NK-92 (cell line): ENCODE data around the gene SPOP.

Experiments used
- DNase-seq: peaks from one replicate; lab custom pipeline; 2025; ENCODE audit not compliant: unreplicated experiment; lab: John Stamatoyannopoulos, UW

SPOP gene

DNA sequence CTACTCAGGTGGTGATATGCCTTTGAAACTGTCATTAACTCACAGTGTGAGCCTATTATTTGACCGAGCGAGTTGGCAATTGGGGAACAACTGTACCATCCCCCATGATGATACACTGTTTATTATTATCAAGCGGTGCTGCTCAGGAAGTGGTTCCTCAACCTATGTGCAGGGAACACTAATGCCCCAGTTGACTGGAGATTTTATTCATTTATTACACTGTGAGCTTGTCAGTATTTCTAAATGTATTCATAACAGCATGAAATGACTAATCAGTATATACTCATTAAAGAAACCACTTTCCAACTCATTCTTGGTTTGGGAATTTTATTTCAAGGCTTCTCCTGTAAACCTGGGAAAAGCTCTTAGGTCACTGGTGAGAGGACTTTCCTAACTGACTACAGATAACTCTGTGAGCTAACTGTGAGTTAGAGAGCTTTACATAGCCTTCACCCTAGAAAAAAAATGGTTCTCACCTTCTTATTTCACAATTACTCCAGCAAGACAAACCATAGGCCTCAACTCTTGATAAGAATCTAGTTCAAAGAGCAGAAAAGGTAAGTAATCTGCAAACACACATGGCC lies 59.8 kb downstream of the SPOP start:
- no peak for DNase-seq

DNA sequence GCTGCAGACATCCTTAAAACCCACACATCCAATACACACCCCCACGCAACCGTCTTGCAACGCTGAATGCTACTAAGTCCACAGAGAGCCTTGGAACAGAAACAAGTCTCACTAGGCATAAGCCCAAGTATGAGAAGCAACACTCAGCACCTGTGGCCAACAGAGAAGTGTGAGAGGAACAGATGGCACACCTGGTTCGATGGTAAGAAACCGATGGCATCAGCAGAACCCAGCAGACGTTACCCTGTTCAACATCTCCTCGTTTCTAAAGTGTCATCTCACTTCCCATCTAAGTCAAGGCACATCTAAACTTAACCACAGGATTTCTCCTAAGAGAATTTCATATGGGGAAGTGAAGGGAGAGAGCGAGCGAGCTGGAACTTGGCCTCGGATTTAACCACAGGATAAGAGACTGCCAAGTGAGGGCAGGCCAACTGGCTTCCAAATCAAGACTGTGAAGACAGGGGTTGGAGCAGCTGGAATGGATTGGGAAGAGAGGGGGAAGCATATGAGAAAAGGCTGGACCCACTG lies 61.2 kb downstream of the SPOP start:
- DNase-seq, result no peak

GRCh38 chr17:49616086-49616485 lies 61.8 kb downstream of the SPOP start:
- DNase-seq, result no peak

- no peak for DNase-seq
Observed at GRCh38 chr17:49613182-49613800, 64.6 kb downstream of the SPOP start.

DNA sequence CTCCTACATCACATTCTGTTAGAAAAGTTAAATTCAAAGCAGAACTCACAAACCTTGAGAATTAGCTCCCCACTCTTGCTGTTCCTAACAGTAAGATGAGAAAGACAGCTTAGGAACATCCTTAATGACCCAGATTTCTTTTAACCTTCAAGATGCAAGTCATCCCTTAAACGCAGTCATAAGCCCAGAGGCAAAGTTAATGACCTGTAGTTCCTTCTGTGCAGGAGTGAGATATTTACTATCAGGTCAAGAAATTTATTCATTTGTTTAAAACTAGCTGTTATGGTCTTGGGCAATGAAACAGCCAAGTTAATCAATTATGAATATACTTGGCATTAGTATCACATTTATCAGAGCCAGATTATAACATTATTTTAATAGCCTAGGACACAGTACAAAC lies 65.2 kb downstream of the SPOP start:
- DNase-seq, result no peak

DNA sequence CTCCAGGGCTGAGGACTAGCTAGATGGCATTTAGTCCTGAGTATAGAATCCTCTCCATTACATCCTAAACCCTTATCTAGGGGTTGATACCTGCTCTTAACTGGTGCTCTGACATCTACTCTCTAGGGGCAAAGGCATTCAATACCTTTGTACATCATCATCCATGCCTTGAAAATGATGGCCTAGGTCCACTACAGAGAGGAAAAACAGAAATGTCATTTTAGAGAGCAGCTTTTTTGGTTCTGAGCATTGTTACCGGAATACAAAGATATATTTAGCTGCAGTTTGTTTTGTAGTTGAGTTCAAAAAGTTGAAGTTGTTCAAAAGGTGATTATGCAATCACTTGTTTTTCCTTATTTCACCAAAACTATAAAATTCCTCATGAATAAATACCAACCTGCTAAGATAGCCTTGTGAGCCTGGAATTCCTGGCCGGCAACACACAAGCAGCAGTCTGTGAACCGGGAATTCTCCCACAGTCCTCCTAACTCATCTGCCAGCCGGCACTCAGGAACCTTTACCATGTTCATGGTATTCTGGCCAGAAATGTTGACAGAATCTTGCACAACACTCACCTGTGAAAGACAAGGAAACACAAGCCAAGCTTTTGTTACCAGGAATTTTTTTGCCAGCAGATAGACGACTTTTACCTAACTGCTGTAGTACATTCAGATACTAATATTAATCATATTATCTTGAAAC lies 66.9 kb downstream of the SPOP start:
- no peak for DNase-seq

- no peak for DNase-seq
Observed at GRCh38 chr17:49604314-49604869, 73.5 kb downstream of the SPOP start.

- no peak for DNase-seq
Observed at GRCh38 chr17:49603720-49604119, 74.2 kb downstream of the SPOP start.

- DNase-seq, result no peak
Observed at GRCh38 chr17:49603238-49603637, 74.7 kb downstream of the SPOP start.

DNA sequence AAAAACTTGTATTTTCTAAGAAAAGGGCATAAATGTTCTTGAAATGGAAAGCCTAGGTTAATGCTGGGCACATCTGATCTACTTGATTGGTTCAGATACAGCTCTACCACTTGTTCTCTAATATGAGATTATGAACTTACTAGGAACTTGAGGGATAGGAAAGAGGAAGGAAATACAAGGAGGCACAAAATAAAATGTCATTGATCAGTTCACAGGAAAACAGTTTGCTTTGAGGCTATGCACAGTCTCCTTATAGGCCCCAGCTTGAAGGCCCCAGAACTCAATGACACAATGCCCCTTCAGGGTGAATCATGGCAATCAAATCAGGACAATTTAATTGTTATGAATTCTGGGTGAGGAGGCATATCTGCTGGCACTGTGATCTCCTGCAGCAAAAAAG lies 75.1 kb downstream of the SPOP start:
- no peak for DNase-seq

DNA sequence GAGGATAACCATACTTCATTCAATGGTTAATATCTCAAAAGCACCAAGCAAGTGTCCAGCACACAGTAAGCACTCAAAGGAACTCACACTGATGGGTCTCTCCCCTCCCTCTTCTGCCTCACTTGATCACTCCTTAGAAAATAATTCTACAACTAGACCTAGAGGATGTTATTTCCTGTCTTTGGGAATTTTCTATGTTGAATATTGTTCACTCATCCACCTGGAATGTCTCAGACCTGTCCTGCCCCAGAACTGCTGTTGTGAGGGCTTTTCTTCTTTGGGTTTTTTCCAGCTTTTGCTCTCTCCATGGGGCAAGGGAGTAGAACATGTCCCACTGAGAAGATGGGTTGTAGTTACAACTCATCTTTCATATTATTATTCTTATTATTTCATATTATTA lies 76.9 kb downstream of the SPOP start:
- DNase-seq, result no peak

DNA sequence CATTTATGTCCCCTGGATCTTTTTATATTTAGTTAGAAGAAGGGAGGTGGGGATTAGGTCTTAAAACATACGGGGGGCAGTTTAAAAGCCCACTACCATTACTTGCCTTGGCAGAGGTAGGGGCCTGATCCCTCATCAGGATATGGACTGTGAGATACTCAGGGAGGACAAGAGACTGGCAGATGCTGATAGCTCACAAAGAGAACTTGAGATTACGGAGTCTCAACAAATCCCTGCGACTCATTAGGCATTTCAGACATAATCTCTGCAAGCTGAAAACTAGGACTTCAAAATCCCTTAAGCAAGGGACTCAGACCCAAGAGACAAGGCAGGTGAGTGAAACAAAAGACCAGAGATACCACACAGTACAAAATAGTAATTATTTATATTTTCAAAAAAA lies 79.0 kb downstream of the SPOP start:
- DNase-seq, result no peak

GRCh38 chr17:49597928-49598655 lies 79.8 kb downstream of the SPOP start:
- DNase-seq, result no peak

DNA sequence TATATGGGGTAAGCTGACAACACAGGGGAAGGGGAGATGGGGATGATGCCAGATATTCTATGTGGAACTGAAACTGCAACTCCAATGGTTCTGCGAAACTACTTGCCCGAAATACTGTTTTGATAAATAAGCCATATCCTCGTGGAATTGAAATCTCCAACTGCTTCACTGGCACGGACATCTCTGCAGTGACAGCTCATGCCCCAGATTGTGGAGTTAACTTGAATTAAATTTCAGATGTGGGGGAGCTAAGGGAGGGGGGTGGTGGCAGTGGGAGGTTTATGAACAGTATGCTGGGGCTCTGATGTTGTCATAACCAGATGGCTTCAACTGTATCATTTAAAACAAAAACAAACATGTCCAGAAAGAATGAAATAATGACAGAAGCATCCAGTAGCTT lies 80.5 kb downstream of the SPOP start:
- DNase-seq, result no peak

DNA sequence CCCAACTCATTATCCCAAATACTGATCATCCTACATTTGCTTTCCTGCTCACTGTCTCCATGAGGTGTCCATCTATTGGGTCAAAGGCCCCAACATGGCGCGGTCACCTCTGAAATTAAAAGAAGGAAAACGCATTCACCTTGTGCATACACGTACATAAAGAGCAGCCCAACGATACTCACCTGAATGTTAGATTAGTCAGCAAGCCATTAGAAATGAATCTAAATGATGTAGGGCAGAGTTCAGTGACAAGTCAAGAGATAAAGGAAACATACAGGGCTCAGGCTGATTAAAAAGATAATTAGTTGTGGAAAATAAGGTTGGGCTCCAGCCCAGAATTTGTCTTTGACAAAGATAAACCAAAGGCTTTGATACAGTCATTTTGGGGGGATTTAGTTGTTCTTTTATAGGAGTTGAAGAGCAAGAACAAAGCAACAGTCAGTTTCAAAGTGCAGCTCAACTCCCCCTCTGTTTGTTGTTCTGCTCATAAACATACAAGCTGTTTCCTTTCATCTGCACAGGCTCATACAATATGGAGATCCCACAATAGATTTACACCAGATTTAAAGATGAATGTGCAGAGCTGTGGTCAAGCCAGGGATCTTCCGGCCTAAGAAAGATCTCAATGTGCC lies 81.2 kb downstream of the SPOP start:
- DNase-seq, result no peak

DNA sequence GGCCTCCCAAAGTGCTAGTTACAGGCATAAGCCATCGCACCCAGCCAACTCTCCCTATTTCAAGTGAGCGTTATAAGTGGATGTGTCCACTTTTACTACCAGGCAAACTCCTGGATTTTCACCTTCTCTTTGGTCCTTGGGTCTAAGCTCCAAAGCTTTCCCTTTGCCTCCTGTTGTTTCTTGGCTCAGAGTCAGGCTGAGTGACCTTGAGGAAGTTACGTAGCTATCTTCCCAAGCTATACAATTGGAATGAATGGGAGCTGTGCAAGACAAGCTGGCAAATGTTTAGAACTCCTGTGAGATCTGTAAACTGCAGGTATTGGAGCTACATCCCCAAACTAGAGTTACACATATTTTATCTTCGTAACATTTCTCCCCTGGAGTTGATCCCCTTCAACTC lies 81.9 kb downstream of the SPOP start:
- DNase-seq, result no peak

- no peak for DNase-seq
Observed at GRCh38 chr17:49595328-49595727, 82.6 kb downstream of the SPOP start.

DNA sequence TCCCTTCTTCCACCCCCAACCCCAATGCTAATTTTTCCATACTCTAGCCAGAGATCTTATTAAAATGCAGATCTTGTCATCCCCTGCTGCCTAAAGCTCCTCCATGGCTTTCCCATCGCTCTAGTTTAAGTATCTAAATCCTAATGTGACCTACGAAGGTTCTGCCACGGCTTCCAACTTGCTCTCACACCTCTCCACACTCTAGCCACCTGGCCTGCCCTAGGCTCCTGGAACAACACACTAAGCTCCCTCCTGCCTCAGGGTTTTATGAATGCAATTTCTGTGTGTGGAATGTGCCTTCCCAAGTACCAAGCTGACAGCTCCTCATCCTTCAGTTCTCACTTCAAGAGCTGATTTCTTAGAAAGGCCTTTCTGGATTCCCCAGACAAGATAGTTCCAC lies 85.6 kb downstream of the SPOP start:
- no peak for DNase-seq

GRCh38 chr17:49590874-49591273 lies 87.0 kb downstream of the SPOP start:
- DNase-seq, result no peak

DNA sequence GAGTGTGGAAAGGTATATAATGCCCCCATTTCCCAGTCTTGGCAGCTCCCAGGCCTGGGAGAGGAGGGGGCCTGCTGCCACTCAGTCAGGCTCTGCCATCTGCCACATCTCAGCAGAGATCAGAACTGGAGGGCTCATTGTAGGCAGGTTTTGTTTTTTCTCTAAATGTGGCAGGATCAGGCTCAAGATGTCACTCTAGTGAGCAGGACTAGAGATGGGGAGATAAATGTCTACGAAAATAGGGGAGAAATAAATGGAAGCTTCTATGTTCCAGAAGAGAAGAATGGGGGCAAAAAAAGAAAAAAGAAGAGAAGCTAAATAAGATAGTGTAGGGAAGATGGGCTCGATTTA lies 88.3 kb downstream of the SPOP start:
- no peak for DNase-seq
